ENCODE results near the gene PLSCR1.

Gene PLSCR1

GRCh38 chr3:146544002-146544928, at the start of gene PLSCR1:
Gene PLSCR1, minus strand, starts transcription at chr3:146544607. Its CDS starts 8,055 bp downstream, at chr3:146536552.
- ATAC-seq (replicated peaks) (peak; percentile 93 to 94), DNase-seq (peak; percentile 86)
- Mint-ChIP-seq H3K9me3 (no peaks in the 10 kb centered on the region), H3K27me3 (no peaks in the 10 kb centered on the region), H3K4me1 (peaks cover 26 to 52% of the 10 kb centered on the region in 2 donors), H3K4me3 (peak within 1 kb of the TSS; percentile 89 to 94), H3K27ac (peak within 1 kb of the TSS; percentile 96), H3K36me3 (peaks cover 0 to under 1% of the 10 kb centered on the region in 2 donors)

- H3K27ac Mint-ChIP-seq: no peak overlapping the region
- no peak for ATAC-seq (replicated peaks)
- H3K36me3 Mint-ChIP-seq: no peaks in the 10 kb centered on the region
- no peak overlapping the region for H3K4me3 Mint-ChIP-seq
- H3K9me3 Mint-ChIP-seq: no peaks in the 10 kb centered on the region
- DNase-seq: no peak
- H3K4me1 Mint-ChIP-seq: no peaks in the 10 kb centered on the region
- H3K27me3 Mint-ChIP-seq: no peaks in the 10 kb centered on the region
Measured at GRCh38 chr3:146593776-146594175, 49.4 kb upstream of the PLSCR1 start.

GRCh38 chr3:146590521-146590920, 46.1 kb upstream of the PLSCR1 start:
- no peaks in the 10 kb centered on the region for H3K27me3 Mint-ChIP-seq
- H3K4me1 Mint-ChIP-seq: no peaks in the 10 kb centered on the region
- DNase-seq (no peak), ATAC-seq (replicated peaks) (no peak)
- H3K27ac Mint-ChIP-seq: no peak overlapping the region
- no peak overlapping the region for H3K4me3 Mint-ChIP-seq
- no peaks in the 10 kb centered on the region for H3K9me3 Mint-ChIP-seq
- no peaks in the 10 kb centered on the region for H3K36me3 Mint-ChIP-seq

GRCh38 chr3:146589899-146590508, 45.6 kb upstream of the PLSCR1 start:
- no peak overlapping the region for H3K27ac Mint-ChIP-seq
- DNase-seq (no peak), ATAC-seq (replicated peaks) (no peak)
- H3K4me3 Mint-ChIP-seq: no peak overlapping the region
- no peaks in the 10 kb centered on the region for H3K27me3 Mint-ChIP-seq
- no peaks in the 10 kb centered on the region for H3K4me1 Mint-ChIP-seq
- no peaks in the 10 kb centered on the region for H3K9me3 Mint-ChIP-seq
- no peaks in the 10 kb centered on the region for H3K36me3 Mint-ChIP-seq

- Mint-ChIP-seq H3K4me1 (peaks cover 0 to 7% of the 10 kb centered on the region in 2 donors), H3K4me3 (no peak overlapping the region), H3K9me3 (peaks cover 2 to 7% of the 10 kb centered on the region in 2 donors), H3K36me3 (peaks cover 0 to 3% of the 10 kb centered on the region in 2 donors), H3K27me3 (peaks cover 0 to 3% of the 10 kb centered on the region in 2 donors), H3K27ac (no peak overlapping the region)
- ATAC-seq (replicated peaks) (no peak), DNase-seq (no peak)
Measured at GRCh38 chr3:146585156-146585555, 40.7 kb upstream of the PLSCR1 start.

GRCh38 chr3:146581951-146582467, 37.6 kb upstream of the PLSCR1 start:
- Mint-ChIP-seq H3K4me3 (no peak overlapping the region), H3K27ac (no peak overlapping the region)
- ATAC-seq (replicated peaks): peak; percentile 84 to 85

GRCh38 chr3:146581080-146581601, 36.7 kb upstream of the PLSCR1 start:
- H3K36me3 Mint-ChIP-seq: peaks cover 0 to 3% of the 10 kb centered on the region in 2 donors

More at GRCh38 chr3:146581951-146582467, 37.6 kb upstream of the PLSCR1 start:
- H3K27me3 Mint-ChIP-seq: peaks cover 0 to 3% of the 10 kb centered on the region in 2 donors
- H3K36me3 Mint-ChIP-seq: peaks cover 0 to 3% of the 10 kb centered on the region in 2 donors
- DNase-seq: no peak
- peaks cover 0 to 7% of the 10 kb centered on the region in 2 donors for H3K4me1 Mint-ChIP-seq
- H3K9me3 Mint-ChIP-seq: peaks cover 2 to 7% of the 10 kb centered on the region in 2 donors

GRCh38 chr3:146577662-146578061, 33.3 kb upstream of the PLSCR1 start:
- Mint-ChIP-seq H3K4me1 (peaks cover 0 to 7% of the 10 kb centered on the region in 2 donors), H3K27me3 (no peaks in the 10 kb centered on the region), H3K4me3 (no peak overlapping the region), H3K27ac (no peak overlapping the region), H3K36me3 (no peaks in the 10 kb centered on the region), H3K9me3 (no peaks in the 10 kb centered on the region)
- peak; percentile 62 to 69 for ATAC-seq (replicated peaks)
- no peak for DNase-seq

More at GRCh38 chr3:146581080-146581601, 36.7 kb upstream of the PLSCR1 start:
- H3K4me3 Mint-ChIP-seq: no peak overlapping the region
- H3K4me1 Mint-ChIP-seq: peaks cover 0 to 7% of the 10 kb centered on the region in 2 donors
- H3K27ac Mint-ChIP-seq: no peak overlapping the region
- peaks cover 2 to 7% of the 10 kb centered on the region in 2 donors for H3K9me3 Mint-ChIP-seq
- H3K27me3 Mint-ChIP-seq: peaks cover 0 to 3% of the 10 kb centered on the region in 2 donors
- ATAC-seq (replicated peaks) (no peak), DNase-seq (no peak)

GRCh38 chr3:146575636-146576035, 31.2 kb upstream of the PLSCR1 start:
- Mint-ChIP-seq H3K27ac (no peak overlapping the region), H3K27me3 (no peaks in the 10 kb centered on the region), H3K9me3 (no peaks in the 10 kb centered on the region), H3K4me3 (no peak overlapping the region), H3K36me3 (no peaks in the 10 kb centered on the region), H3K4me1 (no peaks in the 10 kb centered on the region)
- DNase-seq: no peak
- ATAC-seq (replicated peaks): no peak

- H3K9me3 Mint-ChIP-seq: no peaks in the 10 kb centered on the region
- DNase-seq (no peak), ATAC-seq (replicated peaks) (no peak)
- H3K27me3 Mint-ChIP-seq: no peaks in the 10 kb centered on the region
- no peak overlapping the region for H3K4me3 Mint-ChIP-seq
- no peaks in the 10 kb centered on the region for H3K36me3 Mint-ChIP-seq
- H3K27ac Mint-ChIP-seq: no peak overlapping the region
- H3K4me1 Mint-ChIP-seq: no peaks in the 10 kb centered on the region
Measured at GRCh38 chr3:146574173-146574572, 29.8 kb upstream of the PLSCR1 start.

- no peak for DNase-seq
- H3K27me3 Mint-ChIP-seq: no peaks in the 10 kb centered on the region
- H3K4me1 Mint-ChIP-seq: no peaks in the 10 kb centered on the region
- H3K4me3 Mint-ChIP-seq: no peak overlapping the region
- no peak overlapping the region for H3K27ac Mint-ChIP-seq
- H3K36me3 Mint-ChIP-seq: no peaks in the 10 kb centered on the region
- no peaks in the 10 kb centered on the region for H3K9me3 Mint-ChIP-seq
- no peak for ATAC-seq (replicated peaks)
Measured at GRCh38 chr3:146569314-146569713, 24.9 kb upstream of the PLSCR1 start.

- DNase-seq (no peak), ATAC-seq (replicated peaks) (no peak)
- Mint-ChIP-seq H3K36me3 (no peaks in the 10 kb centered on the region), H3K27me3 (no peaks in the 10 kb centered on the region), H3K4me1 (no peaks in the 10 kb centered on the region), H3K9me3 (peaks cover 0 to 6% of the 10 kb centered on the region in 2 donors), H3K27ac (no peak overlapping the region), H3K4me3 (no peak overlapping the region)
Measured at GRCh38 chr3:146566138-146566537, 21.7 kb upstream of the PLSCR1 start.

GRCh38 chr3:146561879-146562278, 17.5 kb upstream of the PLSCR1 start:
- H3K4me3 Mint-ChIP-seq: no peak overlapping the region
- no peaks in the 10 kb centered on the region for H3K27me3 Mint-ChIP-seq
- DNase-seq: no peak

GRCh38 chr3:146561463-146561862, 17.1 kb upstream of the PLSCR1 start:
- Mint-ChIP-seq H3K27ac (no peak overlapping the region), H3K4me3 (no peak overlapping the region), H3K36me3 (no peaks in the 10 kb centered on the region), H3K4me1 (no peaks in the 10 kb centered on the region), H3K27me3 (no peaks in the 10 kb centered on the region), H3K9me3 (peaks cover 0 to 6% of the 10 kb centered on the region in 2 donors)
- ATAC-seq (replicated peaks): no peak
- DNase-seq: no peak

More at GRCh38 chr3:146561879-146562278, 17.5 kb upstream of the PLSCR1 start:
- Mint-ChIP-seq H3K27ac (no peak overlapping the region), H3K36me3 (no peaks in the 10 kb centered on the region), H3K4me1 (no peaks in the 10 kb centered on the region), H3K9me3 (peaks cover 0 to 6% of the 10 kb centered on the region in 2 donors)
- ATAC-seq (replicated peaks): no peak

All from stimulated activated naive B cell treated with anti-CD40 and anti-IgM and Interleukin-4, amounts not matched to agents 10 μg/mL and 1 μg/mL and 100 μg/mL, for 72 hours (primary cell).